ENCODE measurements around the gene KCNN3.

Gene KCNN3

DNA sequence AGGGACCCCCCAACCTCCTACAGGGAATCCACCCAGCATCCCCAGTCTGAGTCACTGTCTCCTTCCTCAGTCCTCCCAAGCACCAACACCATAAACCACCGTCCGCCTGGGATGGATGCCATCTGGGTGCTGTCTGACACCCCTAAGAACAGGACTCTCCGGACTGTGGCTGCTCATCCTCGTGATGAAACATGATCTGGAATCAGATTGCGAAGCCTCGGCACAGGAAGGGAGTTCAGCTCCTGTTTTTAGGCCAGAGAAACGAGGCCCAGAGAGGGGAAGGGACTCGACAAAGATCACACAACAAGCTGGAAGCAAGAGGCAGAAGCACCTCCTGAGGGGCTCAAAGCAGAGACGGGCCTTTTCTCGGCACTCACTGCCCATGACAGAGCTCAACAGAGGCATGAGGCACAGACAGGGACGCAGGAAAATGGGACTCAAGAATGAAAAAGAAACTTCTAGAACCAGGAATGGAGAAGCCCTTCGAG is 8.4 kb downstream of the KCNN3 start:
- no peak for DNase-seq (ENCODE audit: low read depth in 2 of 2)

DNA sequence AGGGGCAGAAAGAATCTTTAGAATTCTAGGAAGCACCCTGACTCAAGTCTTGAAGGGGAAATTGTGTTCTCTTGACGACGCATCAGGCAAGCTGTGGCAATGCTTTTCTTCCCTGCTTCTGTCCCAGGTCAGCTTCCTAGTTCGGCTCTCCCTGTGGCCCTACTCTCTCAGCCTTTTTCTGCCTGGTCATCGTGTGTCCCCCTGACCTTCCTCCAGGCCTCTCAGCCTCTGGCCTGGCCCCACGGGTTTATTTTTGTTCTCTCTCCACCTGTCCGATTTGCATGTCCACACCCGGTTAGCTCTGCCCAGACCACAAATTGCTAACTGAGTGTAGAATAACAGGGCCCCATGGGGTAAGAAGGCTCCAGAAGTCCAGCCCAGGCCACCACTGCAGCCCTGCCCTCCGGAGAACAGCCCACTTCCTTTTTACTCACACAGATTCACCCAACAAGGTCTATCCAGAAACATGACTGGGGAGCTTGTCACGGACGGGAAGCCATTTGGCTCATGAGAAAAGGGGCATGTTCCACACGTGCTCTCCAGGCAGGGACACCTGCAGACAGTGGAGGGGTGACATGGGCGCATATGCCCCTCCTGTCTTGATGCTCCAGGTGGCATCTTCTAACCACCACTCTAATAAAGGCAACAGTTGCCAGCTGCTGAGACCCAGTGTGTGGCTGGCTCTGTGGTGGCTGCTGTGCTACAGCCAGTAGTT is 9.8 kb downstream of the KCNN3 start:
- no peak for DNase-seq (ENCODE audit: low read depth in 2 of 2)

DNA sequence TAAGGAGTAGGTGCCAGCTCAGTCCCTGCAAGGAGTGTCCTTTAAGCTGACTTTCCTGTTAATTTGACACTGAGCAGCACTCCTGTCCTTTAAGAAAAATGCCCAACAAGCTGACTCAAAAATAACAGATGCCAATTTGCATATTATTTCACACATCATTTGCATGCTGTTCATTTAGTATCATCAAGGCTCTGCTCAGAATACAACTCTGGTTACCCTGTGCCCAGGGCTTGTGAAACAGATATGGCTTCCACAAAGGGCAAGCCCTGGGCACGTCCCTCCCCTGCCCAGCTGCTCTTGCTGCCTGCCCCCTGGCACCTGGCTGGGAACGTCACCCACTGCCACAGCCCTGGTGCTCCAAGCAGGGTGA is 10.3 kb downstream of the KCNN3 start:
- DNase-seq (ENCODE audit: low read depth in 2 of 2) = no peak

DNA sequence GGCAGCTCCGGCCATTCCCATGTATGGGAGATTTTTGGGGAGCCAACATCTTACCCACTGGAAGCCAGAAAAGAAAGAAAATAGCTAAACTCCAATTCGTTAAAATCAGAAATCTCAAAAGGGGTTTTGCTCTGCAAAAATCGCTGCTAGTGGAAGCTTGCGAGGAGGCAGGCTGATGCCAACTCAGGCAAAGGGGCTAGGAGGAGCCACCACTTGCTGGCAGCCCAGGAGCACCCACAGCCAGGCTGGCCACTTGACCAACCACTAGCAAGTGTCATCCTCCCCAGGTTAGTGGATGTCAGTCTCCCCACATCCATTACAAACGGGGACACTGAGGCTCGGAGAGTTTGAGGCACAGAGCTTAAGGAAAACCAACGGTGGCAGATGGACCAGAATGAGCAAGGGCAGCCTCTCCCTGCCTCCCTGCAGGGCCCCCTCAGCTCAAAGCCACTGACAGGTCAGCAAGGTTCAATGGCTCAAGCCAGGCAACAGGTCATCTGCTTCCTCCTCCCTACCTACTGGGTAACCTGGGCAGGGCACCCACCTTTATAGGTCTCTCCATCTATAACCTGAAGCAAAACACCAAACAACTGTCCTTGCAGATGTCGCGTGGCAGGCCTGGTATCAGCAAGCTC is 10.8 kb downstream of the KCNN3 start:
- DNase-seq (ENCODE audit: low read depth in 2 of 2) = no peak

DNA sequence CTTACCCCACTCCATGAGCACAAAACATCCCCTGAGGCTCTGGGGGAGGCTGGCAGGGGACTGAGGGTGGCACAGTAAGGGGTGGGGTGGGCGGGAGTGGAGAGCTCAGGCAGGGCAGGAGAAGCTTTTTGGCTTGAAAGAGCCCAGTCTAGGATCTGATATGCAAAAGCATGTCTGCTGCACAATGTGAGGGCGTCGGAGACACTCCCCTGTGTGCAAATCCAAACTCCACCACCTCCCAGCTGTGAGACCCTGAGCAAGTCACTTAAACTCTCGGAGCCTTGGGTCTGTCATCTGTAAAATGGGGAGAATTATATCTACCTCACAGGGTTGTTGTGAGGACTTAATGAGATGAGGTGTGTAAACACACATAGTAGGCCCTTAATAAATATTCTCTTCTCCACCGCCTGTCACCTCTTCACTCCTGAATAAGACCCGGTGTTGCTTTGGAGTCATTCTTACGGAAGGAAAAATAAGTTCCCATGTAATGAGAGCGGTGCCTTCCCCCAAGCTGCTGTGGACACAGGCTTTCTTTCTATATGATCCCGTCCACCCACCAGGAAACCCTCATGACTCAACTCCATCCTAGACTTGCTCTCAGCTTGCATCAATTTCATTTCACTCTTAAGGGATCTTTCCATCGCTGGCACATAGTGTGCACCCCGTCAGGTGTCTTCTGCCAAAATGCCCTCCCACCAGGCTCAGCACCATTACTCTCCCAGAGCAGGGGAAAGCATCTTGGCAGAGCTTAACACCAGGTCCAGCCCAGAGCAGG is 12.5 kb downstream of the KCNN3 start:
- no peak for DNase-seq (ENCODE audit: low read depth in 2 of 2)

DNA sequence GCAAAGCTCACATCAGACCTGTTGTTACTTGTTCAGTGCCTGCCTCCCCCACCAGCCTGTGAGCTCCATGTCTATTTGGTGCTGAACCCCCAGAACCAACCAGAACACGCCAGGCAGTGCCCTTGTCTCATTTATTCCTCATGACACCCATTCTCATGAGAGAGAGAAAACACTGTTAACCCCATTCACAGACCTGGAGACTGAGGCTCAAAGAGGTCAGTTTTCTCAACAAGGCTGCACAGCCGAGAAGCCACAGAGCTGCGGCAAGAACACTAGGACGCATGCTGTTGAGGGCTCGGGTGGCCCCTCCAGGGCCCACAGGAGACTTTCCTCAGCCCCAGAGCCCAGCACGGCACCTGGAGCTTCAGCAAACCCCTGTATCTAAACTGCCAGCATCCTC is 13.1 kb downstream of the KCNN3 start:
- no peak for DNase-seq (ENCODE audit: low read depth in 2 of 2)

DNA sequence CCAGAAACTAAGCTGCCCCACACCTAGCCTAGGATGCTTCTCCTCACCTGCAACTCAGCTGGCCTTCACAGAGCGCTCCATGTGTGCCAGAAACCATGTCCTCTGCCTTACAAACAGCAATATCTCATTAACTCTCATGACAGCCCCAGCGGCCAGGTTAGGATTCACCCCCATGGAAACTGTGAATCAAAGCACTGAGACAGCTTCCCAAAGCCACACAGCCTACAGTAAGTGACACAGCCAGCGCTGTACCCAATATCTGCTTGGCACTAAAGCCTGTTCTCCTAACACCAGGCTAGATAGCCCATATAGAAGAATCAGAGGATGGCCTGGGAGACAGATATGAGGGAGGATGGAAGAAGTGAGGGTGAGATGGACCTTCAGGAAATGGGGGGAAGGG is 13.5 kb downstream of the KCNN3 start:
- DNase-seq (ENCODE audit: low read depth in 2 of 2) = no peak

DNA sequence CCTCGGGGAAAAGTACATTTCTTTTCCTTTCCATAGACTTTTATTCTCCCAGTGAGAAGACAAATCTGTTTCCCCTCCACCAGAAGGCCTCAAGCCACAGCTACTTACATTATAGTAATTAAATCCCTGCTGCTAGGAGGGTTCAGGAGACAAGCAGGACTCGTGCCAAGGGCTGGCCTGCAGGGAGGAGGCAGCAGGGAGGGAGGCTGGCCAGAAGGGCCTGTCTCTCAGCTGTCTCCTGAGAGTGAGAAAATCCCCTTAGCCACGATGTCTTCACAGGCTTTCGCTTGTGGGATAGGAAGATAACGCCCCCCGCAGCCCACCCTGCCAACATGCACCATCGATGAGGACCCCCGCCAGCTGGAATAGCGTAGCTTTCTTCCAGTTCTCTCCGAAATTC is 14.0 kb downstream of the KCNN3 start:
- no peak for DNase-seq (ENCODE audit: low read depth in 2 of 2)

DNA sequence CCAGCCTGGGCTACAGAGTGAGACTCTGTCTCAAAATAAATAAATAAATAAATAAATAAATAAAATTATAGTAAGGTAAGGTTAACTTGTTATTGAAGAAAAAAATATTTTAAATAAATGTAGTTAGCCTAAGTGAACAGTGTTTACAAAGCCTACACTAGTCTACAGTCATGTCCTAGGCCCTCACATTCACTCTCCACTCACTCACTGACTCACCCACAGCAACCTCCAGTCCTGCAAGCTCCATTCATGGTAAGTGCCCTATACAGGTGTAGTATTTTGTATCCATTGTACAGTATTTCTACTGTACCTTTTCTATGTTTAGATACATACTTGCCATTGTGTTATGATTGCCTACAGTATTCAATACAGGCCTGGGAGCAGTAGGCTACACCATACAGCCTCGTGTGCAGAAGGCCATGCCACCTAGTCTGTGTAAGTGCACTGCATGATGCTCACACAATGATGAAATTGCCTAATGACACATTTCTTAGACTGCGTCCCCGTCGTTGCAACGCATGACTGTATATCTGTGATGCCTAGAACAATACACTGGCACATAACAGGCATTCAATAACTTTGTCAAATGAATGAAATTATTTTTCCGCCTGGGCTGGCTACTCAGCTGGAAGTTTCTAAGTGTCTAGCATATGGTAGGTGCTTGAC is 14.8 kb downstream of the KCNN3 start:
- DNase-seq (ENCODE audit: low read depth in 2 of 2) = no peak

DNA sequence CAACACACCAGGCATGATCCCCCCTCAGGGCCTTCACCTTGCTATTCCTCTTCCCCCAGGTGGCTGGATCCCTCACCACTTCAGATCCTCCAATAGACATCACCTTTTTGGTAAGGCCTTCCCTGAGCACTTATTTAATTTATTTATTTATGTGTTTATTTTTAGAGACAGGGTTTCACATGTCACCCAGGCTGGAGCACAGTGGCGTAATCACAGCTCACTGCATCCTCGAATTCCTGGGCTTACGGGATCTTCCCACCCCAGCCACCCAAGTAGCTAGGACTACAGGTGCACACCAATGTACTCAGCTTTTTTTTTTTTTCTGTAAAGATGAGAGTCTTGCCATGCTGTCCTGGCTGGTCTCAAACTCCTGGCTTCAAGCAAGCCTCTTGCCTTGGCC is 17.2 kb downstream of the KCNN3 start:
- DNase-seq (ENCODE audit: low read depth in 2 of 2) = no peak

DNA sequence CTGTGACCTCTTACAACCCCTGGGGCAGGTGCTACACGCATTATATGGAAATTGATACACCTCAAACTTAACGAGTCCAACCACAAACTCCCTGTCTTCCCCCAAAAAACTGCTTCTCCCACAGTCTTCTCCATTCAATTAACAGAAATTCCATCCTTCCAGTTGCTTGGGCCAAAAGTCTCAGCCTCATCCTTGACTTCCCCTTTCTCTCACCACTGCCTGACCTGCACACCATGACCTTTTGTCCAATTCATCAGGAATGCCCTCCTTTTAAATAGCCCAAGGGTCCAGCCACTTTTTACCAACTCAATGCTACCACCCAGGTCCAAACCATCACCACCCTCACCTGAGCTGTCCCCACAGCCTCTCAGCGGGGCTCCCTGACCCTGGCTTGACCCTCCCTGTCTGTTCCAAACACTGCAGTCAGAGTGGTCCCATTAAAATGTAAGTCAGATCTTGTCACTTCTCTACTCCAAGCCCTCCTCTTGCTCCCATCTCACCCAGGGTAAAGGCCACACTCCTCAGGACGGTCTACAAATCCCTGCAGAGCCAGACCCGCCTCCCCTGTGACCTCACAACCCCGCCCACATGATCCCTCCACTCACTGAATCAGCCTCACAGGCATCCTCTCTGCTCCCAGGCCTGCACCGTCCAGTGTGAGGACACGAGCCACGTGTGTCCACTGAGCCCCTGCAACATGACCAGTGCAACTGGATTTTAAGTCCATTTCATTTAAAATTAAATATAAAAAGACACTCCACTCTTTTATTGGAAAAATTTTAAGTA is 18.5 kb downstream of the KCNN3 start:
- no peak for DNase-seq (ENCODE audit: low read depth in 2 of 2)

DNA sequence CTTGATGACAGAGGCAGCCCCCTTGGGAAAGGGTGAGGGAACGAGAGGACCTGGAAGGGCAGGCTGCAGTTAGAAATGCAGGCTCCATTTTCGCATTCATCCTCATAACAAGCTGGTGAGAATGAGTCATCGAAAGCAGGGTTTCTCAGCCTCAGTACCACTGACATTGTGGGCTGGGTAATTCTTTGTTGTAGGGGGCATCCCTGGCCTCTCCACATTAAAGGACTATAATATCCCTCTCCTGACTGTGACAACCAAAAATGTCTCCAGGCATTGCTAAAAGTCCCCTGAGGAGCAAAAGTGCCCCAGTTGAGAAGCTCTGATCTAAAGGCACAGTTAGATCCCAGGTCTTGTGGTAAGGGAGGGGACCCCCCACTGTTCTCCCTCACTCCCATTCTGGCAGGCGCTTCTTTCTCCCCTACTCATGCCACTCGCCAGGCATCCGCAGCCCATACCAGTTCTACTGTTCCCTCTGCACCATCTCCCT is 20.4 kb downstream of the KCNN3 start:
- DNase-seq (ENCODE audit: low read depth in 2 of 2) = no peak

DNA sequence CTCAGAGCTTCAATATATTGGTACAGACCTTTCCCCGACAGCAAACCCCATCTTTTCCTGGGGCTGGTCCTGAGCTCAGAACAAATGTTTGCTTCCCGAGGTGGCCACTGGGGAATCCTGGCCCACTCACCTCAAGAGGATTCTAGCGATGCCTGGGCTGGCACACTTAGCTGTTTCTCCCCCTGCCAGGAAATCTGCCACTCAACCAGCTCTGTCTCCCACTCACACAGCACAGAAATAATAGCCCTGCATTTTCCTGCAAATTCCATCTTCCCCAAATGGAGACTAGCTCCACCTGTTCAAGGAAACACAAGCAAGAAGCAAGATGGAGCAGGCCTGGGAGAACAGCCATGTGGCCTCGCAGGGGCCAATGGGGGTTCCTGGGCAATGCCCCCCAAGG is 21.1 kb downstream of the KCNN3 start:
- no peak for DNase-seq (ENCODE audit: low read depth in 2 of 2)

DNA sequence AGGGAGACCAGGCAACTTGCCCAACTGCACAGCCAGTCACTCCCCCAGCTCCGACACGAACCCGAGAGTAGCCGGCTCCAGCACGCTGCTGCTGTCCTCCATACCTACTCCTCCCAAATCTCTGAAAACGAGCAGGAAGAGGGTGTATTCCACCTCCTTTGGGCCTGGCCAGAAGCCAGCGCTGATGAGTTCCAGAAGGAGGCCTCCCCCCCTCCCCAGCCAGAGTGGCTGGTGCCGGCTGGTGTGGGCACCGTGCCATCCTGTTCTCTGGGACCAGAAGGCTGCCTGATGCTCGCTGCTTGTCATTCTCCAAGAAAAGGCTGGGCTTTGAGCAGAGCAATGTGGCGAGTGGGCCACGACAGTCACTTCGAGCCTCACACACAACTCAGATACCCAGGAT is 22.2 kb downstream of the KCNN3 start:
- no peak for DNase-seq (ENCODE audit: low read depth in 2 of 2)

DNA sequence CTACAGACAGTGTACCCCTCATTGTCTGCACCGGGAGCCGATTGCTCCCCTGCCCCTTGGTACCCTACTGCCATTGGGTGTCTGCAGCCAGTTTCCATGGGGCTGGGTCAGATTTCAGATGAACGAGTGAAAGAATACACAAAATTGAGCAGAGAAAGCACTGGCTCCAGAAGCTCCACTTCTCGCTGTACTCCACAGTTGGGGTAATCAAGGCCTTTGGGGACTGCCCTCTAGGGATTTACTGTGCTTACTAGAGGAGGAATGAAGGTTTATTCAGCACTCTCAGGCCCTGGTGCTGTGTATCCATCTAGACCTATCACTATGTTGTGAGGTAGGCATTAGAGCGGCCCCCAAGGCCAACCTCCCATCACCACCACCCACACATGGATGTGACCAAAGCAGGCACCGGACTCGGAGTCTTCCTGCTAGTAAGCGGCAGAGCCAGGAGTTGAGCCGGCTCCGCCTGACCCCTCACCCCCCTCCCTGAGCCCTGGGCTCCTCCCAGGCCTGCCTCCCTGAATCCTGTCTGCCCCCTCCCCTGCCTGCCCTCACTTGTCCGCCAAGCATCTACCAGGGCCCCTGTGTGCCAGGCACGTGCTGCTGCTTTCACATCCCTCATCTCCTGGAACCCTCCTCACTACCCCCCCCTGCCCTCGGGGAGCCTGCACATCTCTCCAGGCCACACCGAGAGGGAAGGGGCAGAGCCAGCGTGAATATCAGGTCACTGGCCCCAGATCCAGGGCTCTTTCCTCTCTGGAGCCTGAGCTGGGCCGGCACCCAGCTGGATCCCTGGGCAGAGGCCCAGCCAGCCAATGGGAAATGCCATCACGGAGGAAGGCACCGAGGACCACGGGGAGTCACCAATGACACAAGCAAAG is 23.3 kb downstream of the KCNN3 start:
- DNase-seq (ENCODE audit: low read depth in 2 of 2) = no peak

DNA sequence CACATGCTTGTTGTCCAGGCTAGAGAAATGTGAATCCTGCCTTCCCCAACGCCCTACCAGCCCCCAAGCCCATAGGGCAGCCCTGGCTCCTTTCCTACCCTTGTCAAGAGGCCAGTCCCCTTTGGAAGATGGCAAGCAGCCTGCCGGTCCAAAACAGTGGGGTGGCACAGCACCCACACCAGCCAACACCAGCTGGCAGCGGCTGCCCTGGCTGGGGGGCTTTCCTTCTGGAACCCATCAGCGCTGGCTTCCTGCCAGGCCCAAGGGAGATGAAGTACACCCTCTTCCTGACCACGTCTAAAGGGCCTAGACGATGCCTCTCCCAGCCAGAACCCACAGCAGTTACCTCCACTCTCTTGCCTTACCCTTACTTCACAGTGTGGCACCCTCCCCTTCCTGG is 24.2 kb downstream of the KCNN3 start:
- DNase-seq (ENCODE audit: low read depth in 2 of 2) = no peak

DNA sequence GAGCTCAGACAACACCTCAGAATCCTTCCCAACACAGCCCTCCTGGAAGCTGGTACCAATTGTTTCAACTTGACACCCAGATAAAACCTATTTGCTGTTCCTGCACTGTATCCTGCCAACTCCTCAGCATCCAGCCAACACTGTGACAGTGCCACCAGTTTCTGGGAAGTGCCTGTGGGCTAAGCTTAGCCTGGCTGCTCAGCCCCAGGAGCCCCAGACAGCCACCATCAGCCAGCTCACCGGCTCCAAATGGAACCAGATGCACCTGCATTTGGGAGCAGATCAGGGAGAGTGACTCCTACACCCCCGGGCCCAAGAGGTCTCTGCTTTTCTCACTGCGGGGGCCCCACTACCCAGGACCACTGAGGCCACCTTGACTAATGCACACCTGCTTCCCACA is 24.9 kb downstream of the KCNN3 start:
- DNase-seq (ENCODE audit: low read depth in 2 of 2) = no peak

DNA sequence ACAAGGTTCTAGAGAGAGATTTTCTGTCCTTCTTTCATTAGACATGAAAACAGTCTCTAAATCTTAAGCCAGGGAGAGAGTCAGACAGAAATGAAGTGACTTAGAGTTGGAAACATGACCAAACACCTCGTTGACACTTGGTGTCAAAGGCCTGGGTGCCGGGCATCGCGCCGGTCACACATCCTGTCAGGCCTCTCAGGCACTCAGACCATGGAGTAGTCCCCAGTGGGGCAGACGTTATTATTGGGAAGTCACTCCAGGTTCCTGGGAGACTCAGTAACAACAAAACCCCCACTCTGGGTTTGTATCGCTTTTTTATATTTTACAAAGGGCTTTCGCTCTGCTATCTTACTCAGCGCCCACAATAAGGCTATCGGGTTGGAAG is 25.8 kb downstream of the KCNN3 start:
- no peak for DNase-seq (ENCODE audit: low read depth in 2 of 2)

DNA sequence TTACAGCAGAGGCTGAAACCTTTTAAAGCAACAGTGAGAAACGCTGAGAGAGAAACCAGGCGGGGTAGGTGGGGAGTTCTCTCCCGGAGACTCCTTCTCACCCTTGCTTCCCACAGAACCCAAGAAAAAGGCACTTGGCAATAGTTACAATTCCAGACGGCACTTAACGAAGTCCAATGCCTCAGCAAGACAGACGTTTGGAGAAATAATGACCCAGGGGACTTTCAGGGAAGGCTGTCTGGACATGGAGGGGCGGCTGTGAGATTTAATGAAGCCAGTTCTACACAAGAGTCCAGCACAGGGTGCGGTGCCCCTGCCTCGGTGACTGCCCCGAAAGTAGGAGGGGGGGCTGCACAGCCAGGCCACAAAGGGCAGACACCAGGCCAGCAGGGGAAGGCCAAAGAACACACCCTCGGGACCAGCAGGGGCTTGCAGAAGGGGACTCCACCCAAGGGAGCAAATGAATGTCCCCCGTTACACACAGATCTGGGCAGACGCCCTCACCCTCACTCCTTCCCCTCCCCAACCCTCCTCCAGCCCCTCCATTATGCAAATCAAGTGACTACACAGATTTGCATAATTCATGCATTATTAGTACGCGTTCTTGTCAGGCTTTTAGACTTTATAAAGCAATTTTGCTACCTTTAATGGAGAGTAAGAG is 26.3 kb downstream of the KCNN3 start:
- no peak for DNase-seq (ENCODE audit: low read depth in 2 of 2)

DNA sequence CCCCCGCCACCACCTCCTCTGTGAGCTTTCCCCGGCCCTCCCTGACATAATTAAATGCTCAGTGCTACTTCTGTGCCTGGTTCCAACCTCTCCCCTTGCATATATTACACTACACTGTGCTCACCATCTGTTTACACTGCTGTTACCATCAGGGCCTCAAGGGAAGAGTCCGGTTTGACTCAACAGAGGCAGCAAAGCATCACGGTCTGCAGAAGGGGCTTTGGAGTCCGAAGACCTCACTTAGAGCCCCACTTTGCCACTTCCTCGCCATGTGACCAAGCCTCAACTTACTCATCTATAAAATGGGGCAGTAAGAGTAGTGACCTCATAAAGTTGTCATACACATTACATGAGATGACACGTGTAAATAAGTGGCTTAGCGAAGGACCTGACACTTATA is 27.4 kb downstream of the KCNN3 start:
- DNase-seq (ENCODE audit: low read depth in 2 of 2) = no peak
